B cell (primary cell): Measurements from ENCODE around the gene LRRC8B.

ENCODE experiments used
- EZH2 ChIP-seq: IDR thresholded peaks from 2 replicates; pipeline ENCODE4 v1.6.1; 2012; ENCODE audit warnings: borderline replicate concordance, low read depth, mild to moderate bottlenecking, moderate library complexity, low read length; ENCODE audit not compliant: insufficient read depth, poor library complexity, severe bottlenecking
- TF ChIP-seq, protein P1 (sequence below): fragments of 200-600 bp; IDR thresholded peaks from one replicate; pipeline ENCODE4 v1.8.0; 2022; ENCODE audit warnings: antibody characterized with exemption, mild to moderate bottlenecking

DNA sequence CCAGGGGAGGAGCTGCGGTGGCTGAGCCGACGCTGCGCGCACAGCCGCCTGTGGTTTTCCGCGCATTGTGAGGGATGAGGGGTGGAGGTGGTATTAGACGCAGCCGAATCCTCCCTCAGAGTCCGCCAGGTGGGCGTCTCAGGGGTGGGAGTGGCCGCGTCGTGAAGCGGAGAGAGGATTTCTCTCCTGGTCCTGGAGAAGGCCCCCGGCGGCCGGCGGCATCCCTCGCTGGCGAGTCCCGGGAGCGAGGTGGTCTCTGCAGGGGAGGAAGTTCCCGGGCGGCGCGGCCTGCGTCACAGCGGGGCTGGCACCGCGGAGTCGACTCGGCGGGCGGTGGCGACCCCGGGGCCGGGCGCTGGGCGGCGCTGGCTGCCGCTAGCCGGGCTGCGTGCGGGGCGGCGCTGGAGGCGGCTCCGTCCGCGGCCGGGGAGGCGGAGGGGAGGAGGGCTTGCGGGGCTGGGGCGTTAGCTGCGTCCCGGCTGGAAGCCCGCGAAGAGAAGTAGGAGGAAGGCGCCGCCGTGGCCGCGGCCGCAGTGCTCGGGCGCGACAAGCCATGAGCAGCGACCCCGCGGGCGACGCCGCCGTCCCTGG lies 108.1 kb downstream of the LRRC8B start, which contains the start of gene LRRC8C:
- TF ChIP-seq, protein P1, sequence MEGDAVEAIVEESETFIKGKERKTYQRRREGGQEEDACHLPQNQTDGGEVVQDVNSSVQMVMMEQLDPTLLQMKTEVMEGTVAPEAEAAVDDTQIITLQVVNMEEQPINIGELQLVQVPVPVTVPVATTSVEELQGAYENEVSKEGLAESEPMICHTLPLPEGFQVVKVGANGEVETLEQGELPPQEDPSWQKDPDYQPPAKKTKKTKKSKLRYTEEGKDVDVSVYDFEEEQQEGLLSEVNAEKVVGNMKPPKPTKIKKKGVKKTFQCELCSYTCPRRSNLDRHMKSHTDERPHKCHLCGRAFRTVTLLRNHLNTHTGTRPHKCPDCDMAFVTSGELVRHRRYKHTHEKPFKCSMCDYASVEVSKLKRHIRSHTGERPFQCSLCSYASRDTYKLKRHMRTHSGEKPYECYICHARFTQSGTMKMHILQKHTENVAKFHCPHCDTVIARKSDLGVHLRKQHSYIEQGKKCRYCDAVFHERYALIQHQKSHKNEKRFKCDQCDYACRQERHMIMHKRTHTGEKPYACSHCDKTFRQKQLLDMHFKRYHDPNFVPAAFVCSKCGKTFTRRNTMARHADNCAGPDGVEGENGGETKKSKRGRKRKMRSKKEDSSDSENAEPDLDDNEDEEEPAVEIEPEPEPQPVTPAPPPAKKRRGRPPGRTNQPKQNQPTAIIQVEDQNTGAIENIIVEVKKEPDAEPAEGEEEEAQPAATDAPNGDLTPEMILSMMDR: peak; percentile 64
- TF ChIP-seq EZH2: no peak
